ENCODE results near the gene DHX36.

DNA sequence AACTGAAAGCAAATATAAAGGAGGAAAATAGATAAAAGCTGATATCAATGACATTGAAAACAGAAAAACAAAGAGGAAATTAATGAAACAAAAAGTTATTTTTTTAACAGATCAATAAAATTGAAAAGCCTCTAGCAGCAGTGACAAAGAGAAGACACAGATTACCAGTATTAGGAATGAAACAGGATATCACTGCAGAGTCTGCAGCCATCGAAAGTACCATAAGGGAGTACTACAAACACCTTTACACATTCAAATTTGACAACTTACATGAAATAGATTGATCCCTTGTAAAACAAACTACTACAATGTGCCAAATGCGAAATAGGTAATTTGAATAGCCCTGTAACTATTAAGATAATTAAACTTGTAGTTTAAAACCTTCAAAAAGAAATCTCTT is 24.9 kb upstream of the DHX36 start:
- TF ChIP-seq, protein P1, sequence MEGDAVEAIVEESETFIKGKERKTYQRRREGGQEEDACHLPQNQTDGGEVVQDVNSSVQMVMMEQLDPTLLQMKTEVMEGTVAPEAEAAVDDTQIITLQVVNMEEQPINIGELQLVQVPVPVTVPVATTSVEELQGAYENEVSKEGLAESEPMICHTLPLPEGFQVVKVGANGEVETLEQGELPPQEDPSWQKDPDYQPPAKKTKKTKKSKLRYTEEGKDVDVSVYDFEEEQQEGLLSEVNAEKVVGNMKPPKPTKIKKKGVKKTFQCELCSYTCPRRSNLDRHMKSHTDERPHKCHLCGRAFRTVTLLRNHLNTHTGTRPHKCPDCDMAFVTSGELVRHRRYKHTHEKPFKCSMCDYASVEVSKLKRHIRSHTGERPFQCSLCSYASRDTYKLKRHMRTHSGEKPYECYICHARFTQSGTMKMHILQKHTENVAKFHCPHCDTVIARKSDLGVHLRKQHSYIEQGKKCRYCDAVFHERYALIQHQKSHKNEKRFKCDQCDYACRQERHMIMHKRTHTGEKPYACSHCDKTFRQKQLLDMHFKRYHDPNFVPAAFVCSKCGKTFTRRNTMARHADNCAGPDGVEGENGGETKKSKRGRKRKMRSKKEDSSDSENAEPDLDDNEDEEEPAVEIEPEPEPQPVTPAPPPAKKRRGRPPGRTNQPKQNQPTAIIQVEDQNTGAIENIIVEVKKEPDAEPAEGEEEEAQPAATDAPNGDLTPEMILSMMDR (IDR thresholded peaks at IDR 0.05 in 8 of 11, conservative IDR thresholded peaks at IDR 0.05 in 3 of 11), result no peak
- no peak for TF ChIP-seq POLR2AphosphoS5 (IDR thresholded peaks at IDR 0.05)
- TF ChIP-seq POLR2A (IDR thresholded peaks at IDR 0.05), result no peak
